Islet precursor cell (in vitro differentiated cells): Measurements from ENCODE around the gene TRIM72.
"Not testable (repeated sequence)": the region's sequence is repeated elsewhere in the genome, so short reads cannot be mapped to it uniquely, and the experiment has no call there.

Source experiments
- DNase-seq: peaks from one replicate; pipeline ENCODE4 v3.0.0-alpha.2; 2018

The TRIM72 gene

GRCh38 chr16:31190818-31191444, 23.0 kb upstream of the TRIM72 start:
- no peak for DNase-seq

GRCh38 chr16:31191697-31192428, 22.1 kb upstream of the TRIM72 start:
- no peak for DNase-seq

- DNase-seq = no peak
Measured at GRCh38 chr16:31192856-31193642, 20.9 kb upstream of the TRIM72 start.

GRCh38 chr16:31193874-31194273, 20.0 kb upstream of the TRIM72 start:
- DNase-seq = no peak

GRCh38 chr16:31194898-31195297, 19.0 kb upstream of the TRIM72 start:
- no peak for DNase-seq

GRCh38 chr16:31195861-31196260, 18.1 kb upstream of the TRIM72 start:
- not testable (repeated sequence) for DNase-seq

- DNase-seq = no peak
Measured at GRCh38 chr16:31196324-31197088, 17.4 kb upstream of the TRIM72 start.

- no peak for DNase-seq
Measured at GRCh38 chr16:31198207-31198882, 15.6 kb upstream of the TRIM72 start.

GRCh38 chr16:31199430-31200041, 14.4 kb upstream of the TRIM72 start:
- no peak for DNase-seq

GRCh38 chr16:31200111-31200510, 13.8 kb upstream of the TRIM72 start:
- DNase-seq = not testable (repeated sequence)

GRCh38 chr16:31200821-31201568, 12.9 kb upstream of the TRIM72 start:
- DNase-seq = peak; percentile 56

- peak; percentile 87 for DNase-seq
Measured at GRCh38 chr16:31201582-31202413, 12.1 kb upstream of the TRIM72 start.

GRCh38 chr16:31202414-31203375, 11.2 kb upstream of the TRIM72 start, which contains the start of gene PYCARD:
TSS of gene PYCARD (minus strand) at chr16:31202760. CDS start at chr16:31202690, 70 bp downstream.
- peak; percentile 79 for DNase-seq

GRCh38 chr16:31204871-31205666, 8.8 kb upstream of the TRIM72 start:
- DNase-seq = no peak

GRCh38 chr16:31206776-31207175, 7.1 kb upstream of the TRIM72 start:
- no peak for DNase-seq

GRCh38 chr16:31213342-31213741, 577 bp upstream of the TRIM72 start:
- DNase-seq = no peak

GRCh38 chr16:31214708-31215286, 878 bp downstream of the TRIM72 start:
- no peak for DNase-seq
